Measurements from ENCODE around the gene COX7A2. TPM values are rescaled to one million over a fixed set of nuclear protein-coding genes. Genes with fewer than 3 reads are reported as not detected.

COX7A2 gene
- total RNA-seq, 1 experiment from 2014 or later: 516 TPM

DNA sequence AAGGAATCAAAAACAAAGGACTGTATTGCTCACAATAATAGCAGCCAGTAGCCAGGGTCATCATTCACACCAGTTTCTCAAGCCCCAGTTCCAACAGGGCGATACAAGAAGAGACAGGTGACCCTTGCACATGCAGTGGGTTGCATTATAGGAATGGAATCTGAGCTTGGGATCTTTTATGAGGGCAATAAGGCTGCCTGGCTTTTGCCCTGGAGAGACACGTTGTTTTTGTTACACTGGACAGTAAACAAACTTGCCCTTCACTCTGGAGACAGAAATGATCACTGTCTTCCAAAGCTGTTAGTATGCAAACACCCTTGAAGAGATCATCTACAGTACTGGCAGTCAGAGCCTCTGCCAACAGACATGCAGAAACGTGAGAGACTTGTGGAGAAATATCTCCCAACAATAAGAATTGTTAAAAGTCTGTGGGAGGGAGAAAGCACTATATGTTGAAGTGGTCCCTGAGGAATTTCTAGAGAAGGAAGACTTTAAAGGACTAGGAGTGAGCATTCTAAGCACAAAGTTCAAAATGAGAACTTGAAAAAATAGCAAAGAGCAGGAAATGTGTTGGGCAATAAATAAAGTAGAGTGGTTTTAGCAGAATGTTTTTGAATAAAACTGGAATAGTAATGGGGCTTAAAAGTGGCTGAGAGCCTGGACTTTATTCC lies 31.5 kb downstream of the COX7A2 start:
- Histone ChIP-seq H2BK120ac (ENCODE audit: low read depth, low read length, poor library complexity, severe bottlenecking) (no peak overlapping the region), H3K9ac (ENCODE audit: extremely low read depth, insufficient read length, low read length) (no peak overlapping the region), H4K91ac (ENCODE audit: insufficient read length, low read depth, low read length) (no peak overlapping the region), H4K20me1 (ENCODE audit: control insufficient read depth, insufficient read depth, insufficient read length) (no peaks in the 10 kb centered on the region), H4K8ac (replicated peaks; ENCODE audit: insufficient read length, low read depth, low read length) (no peak overlapping the region), H3T11ph (ENCODE audit: low read length) (no peak overlapping the region), H3K18ac (ENCODE audit: insufficient read length, low read depth, low read length) (no peak overlapping the region), H2AFZ (ENCODE audit: low read length) (no peak overlapping the region), H3K4me2 (ENCODE audit: insufficient read depth, insufficient read length, low read length) (no peak overlapping the region), H2BK12ac (ENCODE audit: insufficient read length, low read depth, low read length) (no peak overlapping the region), H3K9me3 (ENCODE audit: control insufficient read depth, low read depth, low read length) (no peaks in the 10 kb centered on the region), H3K79me2 (ENCODE audit: insufficient read depth, low read length) (no peaks in the 10 kb centered on the region), H3K56ac (ENCODE audit: insufficient read length, low read depth, low read length) (no peak overlapping the region), H2AK5ac (ENCODE audit: insufficient read length, low read length) (no peak overlapping the region), H4K5ac (ENCODE audit: insufficient read length, low read depth, low read length) (no peak overlapping the region), H3K23me2 (ENCODE audit: insufficient read length, low read depth, low read length, poor library complexity, severe bottlenecking) (peaks cover 12% of the 10 kb centered on the region), H2BK5ac (ENCODE audit: insufficient read length, low read length) (no peak overlapping the region), H3K4me1 (ENCODE audit: insufficient read depth, low read length) (peaks cover 3% of the 10 kb centered on the region; the same call in 1 of the 2 replicates), H2BK15ac (ENCODE audit: low read depth, low read length) (no peak overlapping the region), H3K23ac (ENCODE audit: insufficient read length, low read depth, low read length) (no peak overlapping the region), H3K4ac (ENCODE audit: low read depth, low read length) (no peak overlapping the region), H3K14ac (ENCODE audit: insufficient read depth, low read length) (no peak overlapping the region), H3K27me3 (ENCODE audit: insufficient read depth, low read length) (peaks cover 17% of the 10 kb centered on the region), H2BK20ac (ENCODE audit: low read depth, low read length, poor library complexity, severe bottlenecking) (no peak overlapping the region), H3K79me1 (ENCODE audit: insufficient read depth, low read depth, low read length, poor library complexity, severe bottlenecking) (no peaks in the 10 kb centered on the region), H3K27ac (ENCODE audit: insufficient read length, low read depth, low read length) (no peak overlapping the region)
- Mint-ChIP-seq H3K27ac (peak overlapping the region in 1 of 3 experiments; percentile 14; a peak in 2 of 7 replicates), H3K27me3 (ENCODE audit: low read depth) (peaks cover 36% of the 10 kb centered on the region), H3K4me1 (peaks cover 47 to 53% of the 10 kb centered on the region in 2 experiments), H3K9me3 (no peaks in the 10 kb centered on the region; a peak in 1 of 5 replicates), H3K4me3 (no peak overlapping the region; a peak in 1 of 5 replicates), H3K36me3 (ENCODE audit: insufficient read depth in 1 of 3, low read depth in 3 of 3) (no peaks in the 10 kb centered on the region)
- TF ChIP-seq, protein P1, sequence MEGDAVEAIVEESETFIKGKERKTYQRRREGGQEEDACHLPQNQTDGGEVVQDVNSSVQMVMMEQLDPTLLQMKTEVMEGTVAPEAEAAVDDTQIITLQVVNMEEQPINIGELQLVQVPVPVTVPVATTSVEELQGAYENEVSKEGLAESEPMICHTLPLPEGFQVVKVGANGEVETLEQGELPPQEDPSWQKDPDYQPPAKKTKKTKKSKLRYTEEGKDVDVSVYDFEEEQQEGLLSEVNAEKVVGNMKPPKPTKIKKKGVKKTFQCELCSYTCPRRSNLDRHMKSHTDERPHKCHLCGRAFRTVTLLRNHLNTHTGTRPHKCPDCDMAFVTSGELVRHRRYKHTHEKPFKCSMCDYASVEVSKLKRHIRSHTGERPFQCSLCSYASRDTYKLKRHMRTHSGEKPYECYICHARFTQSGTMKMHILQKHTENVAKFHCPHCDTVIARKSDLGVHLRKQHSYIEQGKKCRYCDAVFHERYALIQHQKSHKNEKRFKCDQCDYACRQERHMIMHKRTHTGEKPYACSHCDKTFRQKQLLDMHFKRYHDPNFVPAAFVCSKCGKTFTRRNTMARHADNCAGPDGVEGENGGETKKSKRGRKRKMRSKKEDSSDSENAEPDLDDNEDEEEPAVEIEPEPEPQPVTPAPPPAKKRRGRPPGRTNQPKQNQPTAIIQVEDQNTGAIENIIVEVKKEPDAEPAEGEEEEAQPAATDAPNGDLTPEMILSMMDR (conservative IDR thresholded peaks at IDR 0.05): no peak
- no peak for DNase-seq
- WGBS (ENCODE audit: extremely low coverage, insufficient read length, low lambda C conversion rate): no CpG with 5 or more reads among the region's 3 CpGs
